HEK293 (cell line): ENCODE results near the gene PPFIBP1.
"Not testable (repeated sequence)": the region's sequence is repeated elsewhere in the genome, so short reads cannot be mapped to it uniquely, and the experiment has no call there.

Experiments
- CTCF ChIA-PET: fragments of 350-600 bp; formaldehyde crosslinking; extraction: SDS; loops from one replicate; lab custom pipeline; 2021; ENCODE audit warnings: antibody characterized with exemption; lab: Yijun Ruan, JAX
- POLR2A ChIA-PET: fragments of 300-600 bp; formaldehyde crosslinking; extraction: SDS; loops from one replicate; lab custom pipeline; 2020; ENCODE audit warnings: antibody characterized with exemption, inconsistent platforms; lab: Yijun Ruan, JAX
- H3K27ac ChIP-seq: fragments of 200-500 bp; sonication (Bioruptor generic); 2 replicates; pipeline ENCODE4 v1.5.1; 2014; ENCODE audit warnings: low read depth, low read length, control low read depth, inconsistent platforms; ENCODE audit errors: extremely low read depth
- H3K36me3 ChIP-seq, 2 experiments: fragments of 200-500 bp in 1 of 2; sonication (Bioruptor generic) in 1 of 2; 1 replicate in 1 of 2; 2 replicates in 1 of 2; pipeline ENCODE4 v1.5.1; 2014 to 2017; ENCODE audit warnings: inconsistent platforms in 2 of 2, low read length in 2 of 2; ENCODE audit not compliant: control insufficient read depth in 2 of 2, insufficient read depth in 1 of 2
- H3K4me1 ChIP-seq: fragments of 200-500 bp; sonication (Bioruptor generic); 2 replicates; pipeline ENCODE4 v1.5.1; 2014; ENCODE audit warnings: mild to moderate bottlenecking, low read length, inconsistent platforms; ENCODE audit not compliant: control insufficient read depth, insufficient read depth
- H3K4me3 ChIP-seq: 2 replicates; pipeline ENCODE4 v1.5.1; 2011; ENCODE audit warnings: low read depth, mild to moderate bottlenecking, control low read depth, low read length, moderate library complexity
- H3K9me3 ChIP-seq: fragments of 200-500 bp; sonication (Bioruptor generic); 2 replicates; pipeline ENCODE4 v1.5.1; 2014; ENCODE audit warnings: low read depth, low read length, inconsistent platforms; ENCODE audit not compliant: control insufficient read depth, insufficient read depth
- FEZF1 ChIP-seq: fragments of 450-650 bp; formaldehyde crosslinking; IDR thresholded peaks from 2 replicates; pipeline ENCODE4 v1.5.1; 2016; ENCODE audit warnings: missing biosample characterization, missing genetic modification characterization
- GFI1B ChIP-seq: fragments of 450-650 bp; formaldehyde crosslinking; IDR thresholded peaks from 2 replicates; pipeline ENCODE4 v1.5.1; 2016; ENCODE audit warnings: missing biosample characterization, missing genetic modification characterization
- GLI2 ChIP-seq: fragments of 450-650 bp; formaldehyde crosslinking; IDR thresholded peaks from 2 replicates; pipeline ENCODE4; 2017; ENCODE audit warnings: missing biosample characterization, missing genetic modification characterization, low read depth, borderline replicate concordance
- GLIS2 ChIP-seq: fragments of 450-650 bp; formaldehyde crosslinking; IDR thresholded peaks from 2 replicates; pipeline ENCODE4 v1.5.1; 2016; ENCODE audit warnings: missing biosample characterization, missing genetic modification characterization
- YY1 ChIP-seq: fragments of 450-650 bp; formaldehyde crosslinking; IDR thresholded peaks from 2 replicates; pipeline ENCODE4 v1.5.1; 2018; ENCODE audit warnings: missing biosample characterization, missing genetic modification characterization
- ZFP3 ChIP-seq: fragments of 450-650 bp; formaldehyde crosslinking; IDR thresholded peaks from 2 replicates; pipeline ENCODE4 v1.5.1; 2016; ENCODE audit warnings: low read depth, missing biosample characterization, missing genetic modification characterization
- ZFP69B ChIP-seq: fragments of 450-650 bp; formaldehyde crosslinking; IDR thresholded peaks from 2 replicates; pipeline ENCODE4 v1.5.1; 2016; ENCODE audit warnings: missing biosample characterization, missing genetic modification characterization
- ZNF223 ChIP-seq: fragments of 450-650 bp; formaldehyde crosslinking; IDR thresholded peaks from 2 replicates; pipeline ENCODE4 v1.5.1; 2016; ENCODE audit warnings: missing biosample characterization, missing genetic modification characterization
- ZNF426 ChIP-seq: fragments of 450-650 bp; formaldehyde crosslinking; IDR thresholded peaks from 2 replicates; pipeline ENCODE4 v1.5.1; 2017; ENCODE audit warnings: missing biosample characterization, missing genetic modification characterization, mild to moderate bottlenecking, inconsistent platforms, moderate library complexity
- ZNF449 ChIP-seq: fragments of 450-650 bp; formaldehyde crosslinking; IDR thresholded peaks from 2 replicates; pipeline ENCODE4 v1.5.1; 2017; ENCODE audit warnings: missing biosample characterization, mild to moderate bottlenecking, missing genetic modification characterization, moderate library complexity
- ZNF513 ChIP-seq: fragments of 450-650 bp; IDR thresholded peaks from 2 replicates; pipeline ENCODE4 v1.5.1; 2018; ENCODE audit warnings: missing biosample characterization, missing genetic modification characterization
- ZNF560 ChIP-seq: fragments of 450-650 bp; formaldehyde crosslinking; IDR thresholded peaks from 2 replicates; pipeline ENCODE4 v1.5.1; 2017; ENCODE audit warnings: missing biosample characterization, missing genetic modification characterization, borderline replicate concordance
- ZNF596 ChIP-seq: fragments of 450-650 bp; IDR thresholded peaks from 2 replicates; pipeline ENCODE4 v1.5.0; 2018; ENCODE audit warnings: missing biosample characterization, mild to moderate bottlenecking, missing genetic modification characterization, moderate library complexity
- ZNF624 ChIP-seq: fragments of 450-650 bp; formaldehyde crosslinking; IDR thresholded peaks from 2 replicates; pipeline ENCODE4 v1.5.1; 2017; ENCODE audit warnings: missing biosample characterization, missing genetic modification characterization
- ZNF670 ChIP-seq: fragments of 450-650 bp; formaldehyde crosslinking; IDR thresholded peaks from 2 replicates; pipeline ENCODE4 v1.5.1; 2016; ENCODE audit warnings: missing biosample characterization, missing genetic modification characterization, low read depth
- ZSCAN5A ChIP-seq: fragments of 450-650 bp; formaldehyde crosslinking; IDR thresholded peaks from 2 replicates; pipeline ENCODE4 v1.5.1; 2016; ENCODE audit warnings: missing biosample characterization, missing genetic modification characterization
- ZXDB ChIP-seq: fragments of 450-650 bp; formaldehyde crosslinking; IDR thresholded peaks from 2 replicates; pipeline ENCODE4 v1.5.1; 2016; ENCODE audit warnings: missing biosample characterization, missing genetic modification characterization

PPFIBP1 gene

GRCh38 chr12:27593266-27593665 lies 69.3 kb downstream of the PPFIBP1 start:
- TF ChIP-seq ZNF624: no peak
- Histone ChIP-seq H3K4me3 (no peak overlapping the region), H3K27ac (no peak overlapping the region), H3K9me3 (no peaks in the 10 kb centered on the region), H3K4me1 (no peaks in the 10 kb centered on the region), H3K36me3 (no peaks in the 10 kb centered on the region)
- ChIA-PET POLR2A (no interaction called here), CTCF (interaction anchor here (0.8 kb wide), 1 partner anchor 170 kb away, joined by 3 read pairs; no protein-coding TSS in a partner anchor)

GRCh38 chr12:27595231-27595642 lies 71.2 kb downstream of the PPFIBP1 start:
- TF ChIP-seq ZNF670 (no peak), ZNF223 (no peak), ZXDB (tag by site-specific recombination) (no peak), ZNF596 (tag by site-specific recombination) (no peak), FEZF1 (tag by site-specific recombination) (no peak), YY1 (tag by site-specific recombination) (no peak), ZFP3 (tag by site-specific recombination) (no peak), ZFP69B (tag by site-specific recombination) (no peak)
- POLR2A ChIA-PET: no interaction called here
- CTCF ChIA-PET: no interaction called here
- Histone ChIP-seq H3K36me3 (no peaks in the 10 kb centered on the region), H3K4me1 (no peaks in the 10 kb centered on the region), H3K9me3 (no peaks in the 10 kb centered on the region), H3K4me3 (no peak overlapping the region), H3K27ac (no peak overlapping the region)

GRCh38 chr12:27598866-27599265 lies 74.9 kb downstream of the PPFIBP1 start:
- H3K9me3 ChIP-seq, CTCF ChIA-PET: not testable (repeated sequence)
- POLR2A ChIA-PET: interaction anchor here (0.5 kb wide), 1 partner anchor 13 kb away, joined by 3 read pairs; no protein-coding TSS in a partner anchor

GRCh38 chr12:27601056-27601828 lies 77.2 kb downstream of the PPFIBP1 start:
- H3K4me1 ChIP-seq, H3K27ac ChIP-seq, H3K36me3 ChIP-seq, POLR2A ChIA-PET, H3K9me3 ChIP-seq, H3K4me3 ChIP-seq: not testable (repeated sequence)
- CTCF ChIA-PET: interaction anchor here (1.4 kb wide), 1 partner anchor 168 kb away, joined by 6 read pairs; no protein-coding TSS in a partner anchor

More at GRCh38 chr12:27598866-27599265, 74.9 kb downstream of the PPFIBP1 start:
- not testable (repeated sequence) for H3K4me3 ChIP-seq, H3K36me3 ChIP-seq, H3K27ac ChIP-seq, H3K4me1 ChIP-seq

GRCh38 chr12:27602516-27602915 lies 78.5 kb downstream of the PPFIBP1 start:
- CTCF ChIA-PET: interaction anchor here (1.4 kb wide), 1 partner anchor 169 kb away, joined by 6 read pairs; no protein-coding TSS in a partner anchor
- H3K36me3 ChIP-seq: no peaks in the 10 kb centered on the region
- TF ChIP-seq ZNF513 (tag by site-specific recombination) (no peak), GFI1B (tag by site-specific recombination) (no peak), ZNF426 (no peak), GLI2 (tag by site-specific recombination) (no peak), ZSCAN5A (tag by site-specific recombination) (no peak), ZNF449 (no peak), ZNF560 (no peak), GLIS2 (tag by site-specific recombination) (no peak)

More at GRCh38 chr12:27602516-27602915, 78.5 kb downstream of the PPFIBP1 start:
- POLR2A ChIA-PET: no interaction called here
- Histone ChIP-seq H3K4me1 (no peaks in the 10 kb centered on the region; the same call in 1 of the 2 replicates), H3K9me3 (no peaks in the 10 kb centered on the region; the same call in 1 of the 2 replicates), H3K4me3 (no peak overlapping the region), H3K27ac (no peak overlapping the region)
